Activated T-helper 1 cell treated with anti-CD3 and anti-CD28 coated beads, Interleukin-12 subunit alpha, Interleukin-12 subunit beta, Interleukin-2, Interleukin-4 antibody, amounts not matched to agents 30 ng/mL and 10 ng/mL and 1 ng/mL, durations not matched to agents 14 hours and 24 hours and 36 hours (primary cell): ENCODE results near the gene SYN1. TPM values are rescaled to one million over a fixed set of nuclear protein-coding genes. Genes with fewer than 3 reads are reported as not detected.

Experiments
- DNase-seq: peaks from one replicate; pipeline ENCODE4 v3.0.0; 2021; ENCODE audit warnings: low spot score
- H3K27ac Mint-ChIP-seq: one replicate; pipeline ENCODE4 v1.8.0; 2021; ENCODE audit warnings: mild to moderate bottlenecking, mixed read lengths
- H3K27me3 Mint-ChIP-seq: one replicate; pipeline ENCODE4 v1.8.0; 2022; ENCODE audit warnings: mild to moderate bottlenecking, moderate library complexity, mixed read lengths; ENCODE audit not compliant: insufficient read depth
- H3K36me3 Mint-ChIP-seq: one replicate; pipeline ENCODE4 v1.8.0; 2021; ENCODE audit warnings: low read depth, mixed read lengths
- H3K4me1 Mint-ChIP-seq: one replicate; pipeline ENCODE4 v1.8.0; 2021; ENCODE audit warnings: low read depth, mixed read lengths
- H3K4me3 Mint-ChIP-seq: one replicate; pipeline ENCODE4 v1.8.0; 2021; ENCODE audit warnings: mild to moderate bottlenecking, moderate library complexity, mixed read lengths
- H3K9me3 Mint-ChIP-seq: one replicate; pipeline ENCODE4 v1.8.0; 2021; ENCODE audit warnings: mixed read lengths
- intact Hi-C: fragments of 100-400 bp; cut with micrococcal nuclease; formaldehyde crosslinking; loops from one replicate; pipeline ENCODE4 v1.15.1; 2024
- total RNA-seq: library from RNA; stranded (reverse); gene quantifications from 2 replicates; pipeline ENCODE4 v1.2.3, GENCODE V29; 2022

Gene SYN1
- total RNA-seq, 1 donor from 2014 or later: 0.21 TPM

- intact Hi-C loops: no loop called here
Measured at GRCh38 chrX:47629419-47630200, 10.0 kb upstream of the SYN1 start, which contains the start of gene CFP. TSS of gene CFP (minus strand) at chrX:47629930. CDS start at chrX:47629844, 86 bp downstream.

GRCh38 chrX:47628982-47629381 is 9.3 kb upstream of the SYN1 start:
- peaks cover 20% of the 10 kb centered on the region for H3K4me1 Mint-ChIP-seq
- H3K4me3 Mint-ChIP-seq: peak overlapping the region; percentile 81
- intact Hi-C loops: no loop called here
- H3K27ac Mint-ChIP-seq: peak overlapping the region; percentile 72
- peaks cover 2% of the 10 kb centered on the region for H3K27me3 Mint-ChIP-seq
- DNase-seq: no peak
- no peaks in the 10 kb centered on the region for H3K9me3 Mint-ChIP-seq
- peaks cover 14% of the 10 kb centered on the region for H3K36me3 Mint-ChIP-seq

More at GRCh38 chrX:47629419-47630200, 10.0 kb upstream of the SYN1 start, which contains the start of gene CFP:
- H3K4me3 Mint-ChIP-seq: peak within 1 kb of the TSS; percentile 81
- H3K9me3 Mint-ChIP-seq: no peaks in the 10 kb centered on the region
- H3K27me3 Mint-ChIP-seq: peaks cover 2% of the 10 kb centered on the region
- DNase-seq: no peak
- peaks cover 17% of the 10 kb centered on the region for H3K4me1 Mint-ChIP-seq
- peak within 1 kb of the TSS; percentile 83 for H3K27ac Mint-ChIP-seq
- H3K36me3 Mint-ChIP-seq: peaks cover 11% of the 10 kb centered on the region

- Mint-ChIP-seq H3K36me3 (peaks cover 12% of the 10 kb centered on the region), H3K4me1 (peaks cover 31% of the 10 kb centered on the region), H3K27me3 (peaks cover 5% of the 10 kb centered on the region), H3K27ac (no peak overlapping the region), H3K9me3 (no peaks in the 10 kb centered on the region), H3K4me3 (no peak overlapping the region)
- DNase-seq: no peak
- intact Hi-C loops: no loop called here
Measured at GRCh38 chrX:47625365-47625764, 5.7 kb upstream of the SYN1 start.

GRCh38 chrX:47623540-47624027 is 3.9 kb upstream of the SYN1 start:
- Mint-ChIP-seq H3K27ac (no peak overlapping the region), H3K9me3 (no peaks in the 10 kb centered on the region), H3K4me3 (peak overlapping the region; percentile 79), H3K27me3 (peaks cover 9% of the 10 kb centered on the region), H3K36me3 (peaks cover 12% of the 10 kb centered on the region), H3K4me1 (peaks cover 21% of the 10 kb centered on the region)
- DNase-seq: peak; percentile 17
- intact Hi-C loops: loop anchor here (1.0 to 5.0 kb wide), 2 partner anchors 41 to 61 kb away; partner anchors contain the start of genes ARAF and TIMP1

- H3K4me1 Mint-ChIP-seq: peaks cover 19% of the 10 kb centered on the region
- intact Hi-C loops: loop anchor here (2.0 to 5.0 kb wide), 2 partner anchors 13 to 60 kb away; partner anchors contain the start of gene ARAF
- H3K27me3 Mint-ChIP-seq: peaks cover 23% of the 10 kb centered on the region
- H3K4me3 Mint-ChIP-seq: no peak overlapping the region
- H3K9me3 Mint-ChIP-seq: no peaks in the 10 kb centered on the region
- DNase-seq: no peak
- H3K27ac Mint-ChIP-seq: no peak overlapping the region
- H3K36me3 Mint-ChIP-seq: peaks cover 10% of the 10 kb centered on the region
Measured at GRCh38 chrX:47621851-47622250, 2.2 kb upstream of the SYN1 start.

GRCh38 chrX:47620303-47620685 is 637 bp upstream of the SYN1 start:
- no peak overlapping the region for H3K4me3 Mint-ChIP-seq
- peaks cover 19% of the 10 kb centered on the region for H3K4me1 Mint-ChIP-seq
- H3K36me3 Mint-ChIP-seq: peaks cover 7% of the 10 kb centered on the region
- peaks cover 31% of the 10 kb centered on the region for H3K27me3 Mint-ChIP-seq
- DNase-seq: no peak
- H3K27ac Mint-ChIP-seq: peak overlapping the region; percentile 40
- intact Hi-C loops: loop anchor here (2.0 to 5.0 kb wide), 2 partner anchors 15 to 58 kb away; partner anchors contain the start of gene ARAF
- no peaks in the 10 kb centered on the region for H3K9me3 Mint-ChIP-seq

- Mint-ChIP-seq H3K4me3 (peak overlapping the region; percentile 64), H3K36me3 (peaks cover under 1% of the 10 kb centered on the region), H3K4me1 (peaks cover 16% of the 10 kb centered on the region), H3K27ac (peak overlapping the region; percentile 65), H3K9me3 (no peaks in the 10 kb centered on the region), H3K27me3 (peaks cover 33% of the 10 kb centered on the region)
- intact Hi-C loops: no loop called here
- DNase-seq: no peak
Measured at GRCh38 chrX:47618923-47619485, 653 bp downstream of the SYN1 start.

GRCh38 chrX:47614618-47615017 is 5.0 kb downstream of the SYN1 start:
- Mint-ChIP-seq H3K36me3 (no peaks in the 10 kb centered on the region), H3K4me3 (no peak overlapping the region), H3K27me3 (peaks cover 32% of the 10 kb centered on the region), H3K9me3 (no peaks in the 10 kb centered on the region), H3K4me1 (no peaks in the 10 kb centered on the region), H3K27ac (no peak overlapping the region)
- no peak for DNase-seq
- intact Hi-C loops: no loop called here

- Mint-ChIP-seq H3K27me3 (peaks cover 24% of the 10 kb centered on the region), H3K9me3 (no peaks in the 10 kb centered on the region), H3K36me3 (no peaks in the 10 kb centered on the region), H3K27ac (no peak overlapping the region), H3K4me3 (no peak overlapping the region), H3K4me1 (no peaks in the 10 kb centered on the region)
- DNase-seq: no peak
- intact Hi-C loops: no loop called here
Measured at GRCh38 chrX:47613082-47613481, 6.6 kb downstream of the SYN1 start.

- Mint-ChIP-seq H3K4me1 (no peaks in the 10 kb centered on the region), H3K27me3 (peaks cover 17% of the 10 kb centered on the region), H3K27ac (no peak overlapping the region), H3K9me3 (no peaks in the 10 kb centered on the region), H3K36me3 (no peaks in the 10 kb centered on the region), H3K4me3 (no peak overlapping the region)
- intact Hi-C loops: no loop called here
- DNase-seq: no peak
Measured at GRCh38 chrX:47612418-47612817, 7.2 kb downstream of the SYN1 start.

GRCh38 chrX:47611926-47612325 is 7.7 kb downstream of the SYN1 start:
- no peak overlapping the region for H3K4me3 Mint-ChIP-seq
- intact Hi-C loops: no loop called here
- no peak for DNase-seq
- H3K27me3 Mint-ChIP-seq: peaks cover 15% of the 10 kb centered on the region
- no peaks in the 10 kb centered on the region for H3K9me3 Mint-ChIP-seq
- no peaks in the 10 kb centered on the region for H3K36me3 Mint-ChIP-seq
- no peak overlapping the region for H3K27ac Mint-ChIP-seq
- H3K4me1 Mint-ChIP-seq: no peaks in the 10 kb centered on the region

- Mint-ChIP-seq H3K4me3 (no peak overlapping the region), H3K4me1 (no peaks in the 10 kb centered on the region), H3K9me3 (no peaks in the 10 kb centered on the region), H3K27ac (no peak overlapping the region), H3K27me3 (peaks cover 12% of the 10 kb centered on the region), H3K36me3 (no peaks in the 10 kb centered on the region)
- DNase-seq: no peak
- intact Hi-C loops: no loop called here
Measured at GRCh38 chrX:47611489-47611888, 8.2 kb downstream of the SYN1 start.

GRCh38 chrX:47610511-47610910 is 9.1 kb downstream of the SYN1 start:
- Mint-ChIP-seq H3K4me3 (no peak overlapping the region), H3K27ac (no peak overlapping the region), H3K4me1 (no peaks in the 10 kb centered on the region), H3K36me3 (no peaks in the 10 kb centered on the region), H3K27me3 (peaks cover 7% of the 10 kb centered on the region), H3K9me3 (no peaks in the 10 kb centered on the region)
- no peak for DNase-seq
- intact Hi-C loops: no loop called here
